LNCaP clone FGC (cell line): ENCODE measurements around the gene COX5B.
"Not testable (repeated sequence)": the region's sequence is repeated elsewhere in the genome, so short reads cannot be mapped to it uniquely, and the experiment has no call there.

Experiments
- DNase-seq: peaks from one replicate; pipeline ENCODE4 v3.0.0-alpha.2; 2011; ENCODE audit warnings: low read depth
- H3K4me3 ChIP-seq: 2 replicates; pipeline ENCODE4 v1.5.1; 2011; ENCODE audit warnings: mild to moderate bottlenecking, low read depth, low read length, control low read depth
- CTCF ChIP-seq: IDR thresholded peaks from 2 replicates; pipeline ENCODE4 v1.5.1; 2012; ENCODE audit warnings: mild to moderate bottlenecking; ENCODE audit not compliant: control insufficient read depth, insufficient read depth; ENCODE audit errors: extremely low read depth

Gene COX5B

GRCh38 chr2:97673915-97674283 is 28.0 kb downstream of the COX5B start:
- DNase-seq = no peak
- H3K4me3 ChIP-seq = no peak overlapping the region
- TF ChIP-seq CTCF = no peak

GRCh38 chr2:97675430-97676113 is 29.7 kb downstream of the COX5B start:
- TF ChIP-seq CTCF = no peak
- H3K4me3 ChIP-seq = no peak overlapping the region

GRCh38 chr2:97676620-97677019 is 30.8 kb downstream of the COX5B start:
- no peak for TF ChIP-seq CTCF
- H3K4me3 ChIP-seq = no peak overlapping the region
- DNase-seq = no peak

More at GRCh38 chr2:97675430-97676113, 29.7 kb downstream of the COX5B start:
- no peak for DNase-seq

- H3K4me3 ChIP-seq = no peak overlapping the region
- TF ChIP-seq CTCF = no peak
- no peak for DNase-seq
Measured at GRCh38 chr2:97677480-97677879, 31.6 kb downstream of the COX5B start.

- no peak overlapping the region for H3K4me3 ChIP-seq
- DNase-seq = no peak
- TF ChIP-seq CTCF = no peak
Measured at GRCh38 chr2:97678298-97678697, 32.4 kb downstream of the COX5B start.

- H3K4me3 ChIP-seq, DNase-seq: not testable (repeated sequence)
Measured at GRCh38 chr2:97687235-97687634, 41.4 kb downstream of the COX5B start.

GRCh38 chr2:97688062-97688827 is 42.4 kb downstream of the COX5B start:
- DNase-seq = no peak
- H3K4me3 ChIP-seq = no peak overlapping the region
- no peak for TF ChIP-seq CTCF
